K562 (cell line): Measurements from ENCODE around the gene KCNK10. TPM values are rescaled to one million over a fixed set of nuclear protein-coding genes. Genes with fewer than 3 reads are reported as not detected.

Experiments used
- RAD21 ChIP-seq, 2 experiments: fragments of 250-450 bp in 1 of 2; fragments of 450-650 bp in 1 of 2; sonication (Bioruptor Pico) in 1 of 2; formaldehyde crosslinking in 1 of 2; IDR thresholded peaks in 1 of 2; conservative IDR thresholded peaks in 1 of 2; 2 replicates each; pipeline versions ENCODE4 v1.4.0 to v1.8.0; 2020 to 2022; ENCODE audit warnings: mild to moderate bottlenecking in 2 of 2, moderate library complexity in 1 of 2
- SMARCA5 ChIP-seq: fragments of 450-650 bp; IDR thresholded peaks from 2 replicates; pipeline ENCODE4 v1.6.1; 2016
- SMC3 ChIP-seq: conservative IDR thresholded peaks from 2 replicates; pipeline ENCODE4 v1.6.1; 2011; ENCODE audit warnings: low read depth, low read length, improper control_type of control experiment; ENCODE audit not compliant: insufficient read depth
- ZZZ3 ChIP-seq: fragments of 450-650 bp; IDR thresholded peaks from 2 replicates; pipeline ENCODE4 v1.6.1; 2016; ENCODE audit warnings: antibody characterized with exemption, mild to moderate bottlenecking, moderate library complexity
- polyA plus RNA-seq, 8 experiments: library from polyadenylated mRNA; depleted of rRNA in 4 of 8; stranded (reverse) in 5 of 8; unstranded in 3 of 8; fragments of >200 nt; fragmentation: Nextera tagmentation in 2 of 8; fragmentation: Illumina TruSeq in 1 of 8; extraction: Ambion mirVana in 2 of 8; extraction: Trizol in 1 of 8; gene quantifications; 2 replicates each; pipeline versions ENCODE4 v1.2.1 to v1.2.3, GENCODE V29; 2011 to 2014; ENCODE audit warnings: inconsistent platforms in 1 of 8, missing spikeins in 1 of 8
- total RNA-seq, 7 experiments: library from RNA; depleted of rRNA in 6 of 7; stranded (reverse); fragments of >200 nt in 6 of 7; fragmentation: Illumina TruSeq in 2 of 7; extraction: Trizol in 2 of 7; gene quantifications; 2 replicates each; pipeline versions ENCODE4 v1.2.1 to v1.2.3, GENCODE V29; 2011 to 2021; ENCODE audit warnings: low replicate concordance in 1 of 7
- TF ChIP-seq, protein P1 (sequence below): fragments of 450-650 bp; IDR thresholded peaks from 2 replicates; pipeline ENCODE4 v1.6.1; 2018; ENCODE audit not compliant: partially characterized antibody
- TF ChIP-seq, protein P2 (sequence below): sonication (generic); formaldehyde crosslinking; IDR thresholded peaks from 2 replicates; pipeline ENCODE4 v1.4.0; 2020; ENCODE audit warnings: mild to moderate bottlenecking, missing genetic modification reagents
- TF ChIP-seq, protein P3 (sequence below), 3 experiments: IDR thresholded peaks in 2 of 3; conservative IDR thresholded peaks in 1 of 3; 2 replicates each; pipeline ENCODE4 v1.5.1; 2011 to 2012; ENCODE audit warnings: low read length in 3 of 3, mild to moderate bottlenecking in 3 of 3, control low read depth in 2 of 3, improper control_type of control experiment in 1 of 3, inconsistent platforms in 1 of 3, low read depth in 1 of 3, mixed read lengths in 1 of 3, moderate library complexity in 1 of 3; ENCODE audit not compliant: insufficient read depth in 2 of 3

Gene KCNK10
- total and polyA plus RNA-seq, 9 of the 15 experiments (the other 6 are each of a cell fraction or from before 2014, with no cell fraction given), result not detected

DNA sequence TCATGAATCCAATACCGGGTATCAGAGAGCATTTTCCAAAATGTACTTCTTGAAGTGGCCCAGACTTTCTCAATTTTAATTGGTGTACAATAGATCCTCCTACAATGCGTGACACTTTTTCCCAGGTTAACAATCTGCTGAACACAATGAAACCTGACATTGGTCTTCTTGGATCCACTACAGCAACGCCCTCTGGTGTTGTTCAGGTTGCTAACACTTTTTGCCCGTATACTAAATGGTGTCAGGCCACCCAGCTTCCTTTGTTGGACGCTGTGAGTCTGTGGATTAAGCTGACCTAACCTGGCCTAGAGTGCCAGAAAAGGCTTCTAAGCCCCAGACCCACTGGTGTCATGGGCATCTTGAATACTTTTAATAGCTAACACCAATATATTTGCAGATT, 89.2 kb downstream of the KCNK10 start (continued):
- TF ChIP-seq, protein P1, sequence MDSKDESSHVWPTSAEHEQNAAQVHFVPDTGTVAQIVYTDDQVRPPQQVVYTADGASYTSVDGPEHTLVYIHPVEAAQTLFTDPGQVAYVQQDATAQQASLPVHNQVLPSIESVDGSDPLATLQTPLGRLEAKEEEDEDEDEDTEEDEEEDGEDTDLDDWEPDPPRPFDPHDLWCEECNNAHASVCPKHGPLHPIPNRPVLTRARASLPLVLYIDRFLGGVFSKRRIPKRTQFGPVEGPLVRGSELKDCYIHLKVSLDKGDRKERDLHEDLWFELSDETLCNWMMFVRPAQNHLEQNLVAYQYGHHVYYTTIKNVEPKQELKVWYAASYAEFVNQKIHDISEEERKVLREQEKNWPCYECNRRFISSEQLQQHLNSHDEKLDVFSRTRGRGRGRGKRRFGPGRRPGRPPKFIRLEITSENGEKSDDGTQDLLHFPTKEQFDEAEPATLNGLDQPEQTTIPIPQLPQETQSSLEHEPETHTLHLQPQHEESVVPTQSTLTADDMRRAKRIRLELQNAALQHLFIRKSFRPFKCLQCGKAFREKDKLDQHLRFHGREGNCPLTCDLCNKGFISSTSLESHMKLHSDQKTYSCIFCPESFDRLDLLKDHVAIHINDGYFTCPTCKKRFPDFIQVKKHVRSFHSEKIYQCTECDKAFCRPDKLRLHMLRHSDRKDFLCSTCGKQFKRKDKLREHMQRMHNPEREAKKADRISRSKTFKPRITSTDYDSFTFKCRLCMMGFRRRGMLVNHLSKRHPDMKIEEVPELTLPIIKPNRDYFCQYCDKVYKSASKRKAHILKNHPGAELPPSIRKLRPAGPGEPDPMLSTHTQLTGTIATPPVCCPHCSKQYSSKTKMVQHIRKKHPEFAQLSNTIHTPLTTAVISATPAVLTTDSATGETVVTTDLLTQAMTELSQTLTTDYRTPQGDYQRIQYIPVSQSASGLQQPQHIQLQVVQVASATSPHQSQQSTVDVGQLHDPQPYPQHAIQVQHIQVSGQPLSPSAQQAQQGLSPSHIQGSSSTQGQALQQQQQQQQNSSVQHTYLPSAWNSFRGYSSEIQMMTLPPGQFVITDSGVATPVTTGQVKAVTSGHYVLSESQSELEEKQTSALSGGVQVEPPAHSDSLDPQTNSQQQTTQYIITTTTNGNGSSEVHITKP, result no peak
- no peak for TF ChIP-seq SMARCA5
- TF ChIP-seq RAD21 (CRISPR knock-in tag; conservative IDR thresholded peaks at IDR 0.05 in 1 of 2, IDR thresholded peaks at IDR 0.05 in 1 of 2), result peak; percentile 39 to 46
- no peak for TF ChIP-seq ZZZ3
- TF ChIP-seq, protein P2, sequence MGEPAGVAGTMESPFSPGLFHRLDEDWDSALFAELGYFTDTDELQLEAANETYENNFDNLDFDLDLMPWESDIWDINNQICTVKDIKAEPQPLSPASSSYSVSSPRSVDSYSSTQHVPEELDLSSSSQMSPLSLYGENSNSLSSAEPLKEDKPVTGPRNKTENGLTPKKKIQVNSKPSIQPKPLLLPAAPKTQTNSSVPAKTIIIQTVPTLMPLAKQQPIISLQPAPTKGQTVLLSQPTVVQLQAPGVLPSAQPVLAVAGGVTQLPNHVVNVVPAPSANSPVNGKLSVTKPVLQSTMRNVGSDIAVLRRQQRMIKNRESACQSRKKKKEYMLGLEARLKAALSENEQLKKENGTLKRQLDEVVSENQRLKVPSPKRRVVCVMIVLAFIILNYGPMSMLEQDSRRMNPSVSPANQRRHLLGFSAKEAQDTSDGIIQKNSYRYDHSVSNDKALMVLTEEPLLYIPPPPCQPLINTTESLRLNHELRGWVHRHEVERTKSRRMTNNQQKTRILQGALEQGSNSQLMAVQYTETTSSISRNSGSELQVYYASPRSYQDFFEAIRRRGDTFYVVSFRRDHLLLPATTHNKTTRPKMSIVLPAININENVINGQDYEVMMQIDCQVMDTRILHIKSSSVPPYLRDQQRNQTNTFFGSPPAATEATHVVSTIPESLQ, result no peak
- TF ChIP-seq SMC3, result peak; percentile 70
- TF ChIP-seq, protein P3, sequence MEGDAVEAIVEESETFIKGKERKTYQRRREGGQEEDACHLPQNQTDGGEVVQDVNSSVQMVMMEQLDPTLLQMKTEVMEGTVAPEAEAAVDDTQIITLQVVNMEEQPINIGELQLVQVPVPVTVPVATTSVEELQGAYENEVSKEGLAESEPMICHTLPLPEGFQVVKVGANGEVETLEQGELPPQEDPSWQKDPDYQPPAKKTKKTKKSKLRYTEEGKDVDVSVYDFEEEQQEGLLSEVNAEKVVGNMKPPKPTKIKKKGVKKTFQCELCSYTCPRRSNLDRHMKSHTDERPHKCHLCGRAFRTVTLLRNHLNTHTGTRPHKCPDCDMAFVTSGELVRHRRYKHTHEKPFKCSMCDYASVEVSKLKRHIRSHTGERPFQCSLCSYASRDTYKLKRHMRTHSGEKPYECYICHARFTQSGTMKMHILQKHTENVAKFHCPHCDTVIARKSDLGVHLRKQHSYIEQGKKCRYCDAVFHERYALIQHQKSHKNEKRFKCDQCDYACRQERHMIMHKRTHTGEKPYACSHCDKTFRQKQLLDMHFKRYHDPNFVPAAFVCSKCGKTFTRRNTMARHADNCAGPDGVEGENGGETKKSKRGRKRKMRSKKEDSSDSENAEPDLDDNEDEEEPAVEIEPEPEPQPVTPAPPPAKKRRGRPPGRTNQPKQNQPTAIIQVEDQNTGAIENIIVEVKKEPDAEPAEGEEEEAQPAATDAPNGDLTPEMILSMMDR (IDR thresholded peaks at IDR 0.05 in 2 of 3, conservative IDR thresholded peaks at IDR 0.05 in 1 of 3; ENCODE audit: insufficient read depth in 2 of 3, low read depth in 1 of 3, low read length in 3 of 3), result peak; percentile 43 to 53 (median 48); a peak in 4 of 6 replicates
